HEK293 (cell line): ENCODE measurements around the gene FSTL3.

Source experiments
- CTCF ChIA-PET: fragments of 350-600 bp; formaldehyde crosslinking; extraction: SDS; loops from one replicate; lab custom pipeline; 2021; ENCODE audit warnings: antibody characterized with exemption; lab: Yijun Ruan, JAX
- POLR2A ChIA-PET: fragments of 300-600 bp; formaldehyde crosslinking; extraction: SDS; loops from one replicate; lab custom pipeline; 2020; ENCODE audit warnings: antibody characterized with exemption, inconsistent platforms; lab: Yijun Ruan, JAX
- H3K27ac ChIP-seq: fragments of 200-500 bp; sonication (Bioruptor generic); 2 replicates; pipeline ENCODE4 v1.5.1; 2014; ENCODE audit warnings: low read depth, low read length, control low read depth, inconsistent platforms; ENCODE audit errors: extremely low read depth
- H3K36me3 ChIP-seq, 2 experiments: fragments of 200-500 bp in 1 of 2; sonication (Bioruptor generic) in 1 of 2; 1 replicate in 1 of 2; 2 replicates in 1 of 2; pipeline ENCODE4 v1.5.1; 2014 to 2017; ENCODE audit warnings: inconsistent platforms in 2 of 2, low read length in 2 of 2; ENCODE audit not compliant: control insufficient read depth in 2 of 2, insufficient read depth in 1 of 2
- H3K4me1 ChIP-seq: fragments of 200-500 bp; sonication (Bioruptor generic); 2 replicates; pipeline ENCODE4 v1.5.1; 2014; ENCODE audit warnings: mild to moderate bottlenecking, low read length, inconsistent platforms; ENCODE audit not compliant: control insufficient read depth, insufficient read depth
- H3K4me3 ChIP-seq: 2 replicates; pipeline ENCODE4 v1.5.1; 2011; ENCODE audit warnings: low read depth, mild to moderate bottlenecking, control low read depth, low read length, moderate library complexity
- H3K9me3 ChIP-seq: fragments of 200-500 bp; sonication (Bioruptor generic); 2 replicates; pipeline ENCODE4 v1.5.1; 2014; ENCODE audit warnings: low read depth, low read length, inconsistent platforms; ENCODE audit not compliant: control insufficient read depth, insufficient read depth
- HOXA7 ChIP-seq: sonication (generic); formaldehyde crosslinking; IDR thresholded peaks from 2 replicates; pipeline ENCODE4 v1.8.1; 2022; ENCODE audit warnings: missing genetic modification reagents, borderline replicate concordance
- HOXC10 ChIP-seq: sonication (generic); formaldehyde crosslinking; IDR thresholded peaks from 2 replicates; pipeline ENCODE4 v1.8.1; 2023; ENCODE audit warnings: mild to moderate bottlenecking, missing genetic modification reagents
- IKZF3 ChIP-seq: fragments of 450-650 bp; IDR thresholded peaks from 2 replicates; pipeline ENCODE4 v1.5.0; 2018; ENCODE audit warnings: missing biosample characterization, mild to moderate bottlenecking, missing genetic modification characterization, moderate library complexity
- PRDM4 ChIP-seq: fragments of 450-650 bp; formaldehyde crosslinking; IDR thresholded peaks from 2 replicates; pipeline ENCODE4 v1.5.1; 2017; ENCODE audit warnings: missing biosample characterization, missing genetic modification characterization
- ZBTB48 ChIP-seq: fragments of 450-650 bp; formaldehyde crosslinking; IDR thresholded peaks from 2 replicates; pipeline ENCODE4 v1.5.1; 2016; ENCODE audit warnings: missing biosample characterization, missing genetic modification characterization
- ZNF114 ChIP-seq: fragments of 450-650 bp; formaldehyde crosslinking; IDR thresholded peaks from 2 replicates; pipeline ENCODE4 v1.5.0; 2017; ENCODE audit warnings: missing biosample characterization, missing genetic modification characterization
- ZNF138 ChIP-seq: fragments of 450-650 bp; formaldehyde crosslinking; IDR thresholded peaks from 2 replicates; pipeline ENCODE4 v1.5.1; 2016; ENCODE audit warnings: missing biosample characterization, missing genetic modification characterization, borderline replicate concordance
- ZNF175 ChIP-seq: fragments of 450-650 bp; formaldehyde crosslinking; IDR thresholded peaks from 2 replicates; pipeline ENCODE4 v1.5.1; 2016; ENCODE audit warnings: missing biosample characterization, missing genetic modification characterization
- ZNF335 ChIP-seq: fragments of 450-650 bp; formaldehyde crosslinking; conservative IDR thresholded peaks from 2 replicates; pipeline ENCODE4 v1.5.1; 2016; ENCODE audit warnings: missing biosample characterization, missing genetic modification characterization
- ZNF354C ChIP-seq: fragments of 450-650 bp; formaldehyde crosslinking; IDR thresholded peaks from 2 replicates; pipeline ENCODE4 v1.5.1; 2016; ENCODE audit warnings: missing biosample characterization, missing genetic modification characterization, low read depth, borderline replicate concordance
- ZNF362 ChIP-seq: fragments of 450-650 bp; formaldehyde crosslinking; IDR thresholded peaks from 2 replicates; pipeline ENCODE4 v1.5.1; 2016; ENCODE audit warnings: missing biosample characterization, missing genetic modification characterization
- ZNF510 ChIP-seq: fragments of 450-650 bp; formaldehyde crosslinking; IDR thresholded peaks from 2 replicates; pipeline ENCODE4 v1.5.1; 2018; ENCODE audit warnings: mild to moderate bottlenecking, missing genetic modification characterization, missing biosample characterization; ENCODE audit not compliant: insufficient replicate concordance
- ZNF585B ChIP-seq: fragments of 450-650 bp; formaldehyde crosslinking; IDR thresholded peaks from 2 replicates; pipeline ENCODE4 v1.5.1; 2016; ENCODE audit warnings: missing biosample characterization, missing genetic modification characterization
- ZNF600 ChIP-seq: fragments of 450-650 bp; formaldehyde crosslinking; IDR thresholded peaks from 2 replicates; pipeline ENCODE4 v1.5.1; 2016; ENCODE audit warnings: missing biosample characterization, missing genetic modification characterization
- ZNF610 ChIP-seq: fragments of 450-650 bp; formaldehyde crosslinking; IDR thresholded peaks from 2 replicates; pipeline ENCODE4 v1.5.1; 2016; ENCODE audit warnings: missing biosample characterization, missing genetic modification characterization, borderline replicate concordance
- ZNF623 ChIP-seq: fragments of 450-650 bp; formaldehyde crosslinking; IDR thresholded peaks from 2 replicates; pipeline ENCODE4 v1.5.1; 2016; ENCODE audit warnings: missing biosample characterization, missing genetic modification characterization
- ZNF768 ChIP-seq: fragments of 450-650 bp; formaldehyde crosslinking; IDR thresholded peaks from 2 replicates; pipeline ENCODE4 v1.5.1; 2018; ENCODE audit warnings: missing biosample characterization, mild to moderate bottlenecking, missing genetic modification characterization
- ZNF776 ChIP-seq: fragments of 450-650 bp; formaldehyde crosslinking; IDR thresholded peaks from 2 replicates; pipeline ENCODE4 v1.5.0; 2017; ENCODE audit warnings: missing biosample characterization, missing genetic modification characterization, borderline replicate concordance
- TF ChIP-seq, protein P1 (sequence below): fragments of 450-650 bp; formaldehyde crosslinking; IDR thresholded peaks from 2 replicates; pipeline ENCODE4 v1.5.1; 2016; ENCODE audit warnings: missing biosample characterization, missing genetic modification characterization
- TF ChIP-seq, protein P2 (sequence below): sonication (generic); formaldehyde crosslinking; IDR thresholded peaks from 2 replicates; pipeline ENCODE4 v1.8.1; 2022; ENCODE audit warnings: mild to moderate bottlenecking, moderate library complexity, missing genetic modification reagents
- TF ChIP-seq, protein P3 (sequence below): fragments of 450-650 bp; formaldehyde crosslinking; IDR thresholded peaks from 2 replicates; pipeline ENCODE4 v1.5.1; 2016; ENCODE audit warnings: missing biosample characterization, missing genetic modification characterization

Gene FSTL3

GRCh38 chr19:633786-634639, 42.2 kb upstream of the FSTL3 start:
- peaks cover 3% of the 10 kb centered on the region; the same call in 1 of the 2 replicates for H3K4me1 ChIP-seq
- peaks cover 8 to 26% of the 10 kb centered on the region in 2 experiments; a peak in 2 of 3 replicates for H3K36me3 ChIP-seq
- TF ChIP-seq ZNF768 (tag by site-specific recombination) = peak; percentile 74; the same call in 1 of the 2 replicates
- TF ChIP-seq ZNF335 (tag by site-specific recombination) = peak; percentile 89
- TF ChIP-seq ZNF610 (tag by site-specific recombination) = no peak
- TF ChIP-seq ZNF354C = no peak
- peak; percentile 87 for TF ChIP-seq ZNF362
- TF ChIP-seq, all 188 proteins: peak for 3
- POLR2A ChIA-PET = interaction anchor here (0.6 to 0.9 kb wide), 5 partner anchors 22 to 204 kb away, joined by 3 to 8 read pairs (median 3); no protein-coding TSS in a partner anchor
- no peaks in the 10 kb centered on the region for H3K9me3 ChIP-seq
- CTCF ChIA-PET = interaction anchor here (0.6 to 1.7 kb wide), 3 partner anchors 46 to 582 kb away, joined by 3 read pairs; no protein-coding TSS in a partner anchor
- H3K27ac ChIP-seq = peak overlapping the region; percentile 11; the same call in 1 of the 2 replicates
- H3K4me3 ChIP-seq = peak overlapping the region; percentile 69

DNA sequence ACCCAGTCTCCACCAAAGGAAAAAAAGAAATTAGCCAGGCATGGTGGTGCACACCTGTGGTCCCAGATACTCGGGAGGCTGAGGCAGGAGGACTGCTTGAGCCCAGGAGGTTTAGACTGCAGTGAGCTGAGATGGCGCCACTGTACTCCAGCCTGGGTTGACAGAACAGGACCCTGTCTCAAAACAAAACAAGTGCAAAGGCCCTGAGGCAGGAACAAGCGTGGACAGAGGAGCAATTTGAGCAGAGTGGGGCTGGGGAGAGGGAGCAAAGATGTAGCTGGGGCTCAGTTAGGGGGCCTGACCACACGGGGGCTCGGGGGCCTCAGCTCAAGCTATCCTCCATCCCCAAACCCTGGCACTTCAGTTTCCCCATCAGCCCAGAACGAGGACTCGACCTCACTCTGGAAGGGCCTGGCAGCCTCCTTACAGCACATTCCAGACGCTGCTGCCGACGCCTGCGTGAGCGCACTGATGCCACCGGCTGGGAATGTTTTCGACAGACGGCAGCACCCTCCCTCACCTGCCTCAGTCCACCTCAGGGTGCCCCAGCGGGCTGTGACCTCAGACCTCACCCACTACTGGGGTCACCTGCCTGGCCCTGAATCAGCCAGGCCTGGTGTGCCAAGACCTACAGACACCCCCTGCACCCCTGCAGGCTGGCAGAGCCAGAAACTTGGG, 41.1 kb upstream of the FSTL3 start:
- no peaks in the 10 kb centered on the region for H3K9me3 ChIP-seq
- POLR2A ChIA-PET = no interaction called here
- H3K36me3 ChIP-seq = peaks cover 8 to 15% of the 10 kb centered on the region in 2 experiments; a peak in 2 of 3 replicates
- CTCF ChIA-PET = no interaction called here
- H3K4me3 ChIP-seq = no peak overlapping the region
- H3K27ac ChIP-seq = no peak overlapping the region
- peaks cover 3% of the 10 kb centered on the region; the same call in 1 of the 2 replicates for H3K4me1 ChIP-seq
- peak; percentile 35; the same call in 1 of the 2 replicates for TF ChIP-seq ZNF600 (tag by site-specific recombination)
- no peak for TF ChIP-seq ZNF510
- TF ChIP-seq ZNF776 = no peak
- no peak for TF ChIP-seq HOXC10 (CRISPR knock-in tag)
- peak; percentile 94 for TF ChIP-seq ZNF623 (tag by site-specific recombination)

- Histone ChIP-seq H3K27ac (no peak overlapping the region), H3K9me3 (no peaks in the 10 kb centered on the region), H3K4me3 (no peak overlapping the region; the same call in 1 of the 2 replicates), H3K36me3 (no peaks in the 10 kb centered on the region), H3K4me1 (peaks cover 3% of the 10 kb centered on the region; the same call in 1 of the 2 replicates)
- POLR2A ChIA-PET = no interaction called here
- CTCF ChIA-PET = no interaction called here
- TF ChIP-seq, protein P1, sequence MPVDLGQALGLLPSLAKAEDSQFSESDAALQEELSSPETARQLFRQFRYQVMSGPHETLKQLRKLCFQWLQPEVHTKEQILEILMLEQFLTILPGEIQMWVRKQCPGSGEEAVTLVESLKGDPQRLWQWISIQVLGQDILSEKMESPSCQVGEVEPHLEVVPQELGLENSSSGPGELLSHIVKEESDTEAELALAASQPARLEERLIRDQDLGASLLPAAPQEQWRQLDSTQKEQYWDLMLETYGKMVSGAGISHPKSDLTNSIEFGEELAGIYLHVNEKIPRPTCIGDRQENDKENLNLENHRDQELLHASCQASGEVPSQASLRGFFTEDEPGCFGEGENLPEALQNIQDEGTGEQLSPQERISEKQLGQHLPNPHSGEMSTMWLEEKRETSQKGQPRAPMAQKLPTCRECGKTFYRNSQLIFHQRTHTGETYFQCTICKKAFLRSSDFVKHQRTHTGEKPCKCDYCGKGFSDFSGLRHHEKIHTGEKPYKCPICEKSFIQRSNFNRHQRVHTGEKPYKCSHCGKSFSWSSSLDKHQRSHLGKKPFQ (tag by site-specific recombination) = no peak
- TF ChIP-seq ZNF138 (tag by site-specific recombination) (no peak), ZNF585B (no peak), ZNF175 (tag by site-specific recombination) (no peak), PRDM4 (tag by site-specific recombination) (no peak), IKZF3 (tag by site-specific recombination) (no peak), ZBTB48 (tag by site-specific recombination) (no peak), ZNF114 (tag by site-specific recombination) (no peak), ZNF354C (no peak), HOXA7 (CRISPR knock-in tag) (no peak)
- TF ChIP-seq, protein P2, sequence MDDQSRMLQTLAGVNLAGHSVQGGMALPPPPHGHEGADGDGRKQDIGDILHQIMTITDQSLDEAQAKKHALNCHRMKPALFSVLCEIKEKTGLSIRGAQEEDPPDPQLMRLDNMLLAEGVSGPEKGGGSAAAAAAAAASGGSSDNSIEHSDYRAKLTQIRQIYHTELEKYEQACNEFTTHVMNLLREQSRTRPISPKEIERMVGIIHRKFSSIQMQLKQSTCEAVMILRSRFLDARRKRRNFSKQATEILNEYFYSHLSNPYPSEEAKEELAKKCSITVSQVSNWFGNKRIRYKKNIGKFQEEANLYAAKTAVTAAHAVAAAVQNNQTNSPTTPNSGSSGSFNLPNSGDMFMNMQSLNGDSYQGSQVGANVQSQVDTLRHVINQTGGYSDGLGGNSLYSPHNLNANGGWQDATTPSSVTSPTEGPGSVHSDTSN (CRISPR knock-in tag) = no peak
- TF ChIP-seq, protein P3, sequence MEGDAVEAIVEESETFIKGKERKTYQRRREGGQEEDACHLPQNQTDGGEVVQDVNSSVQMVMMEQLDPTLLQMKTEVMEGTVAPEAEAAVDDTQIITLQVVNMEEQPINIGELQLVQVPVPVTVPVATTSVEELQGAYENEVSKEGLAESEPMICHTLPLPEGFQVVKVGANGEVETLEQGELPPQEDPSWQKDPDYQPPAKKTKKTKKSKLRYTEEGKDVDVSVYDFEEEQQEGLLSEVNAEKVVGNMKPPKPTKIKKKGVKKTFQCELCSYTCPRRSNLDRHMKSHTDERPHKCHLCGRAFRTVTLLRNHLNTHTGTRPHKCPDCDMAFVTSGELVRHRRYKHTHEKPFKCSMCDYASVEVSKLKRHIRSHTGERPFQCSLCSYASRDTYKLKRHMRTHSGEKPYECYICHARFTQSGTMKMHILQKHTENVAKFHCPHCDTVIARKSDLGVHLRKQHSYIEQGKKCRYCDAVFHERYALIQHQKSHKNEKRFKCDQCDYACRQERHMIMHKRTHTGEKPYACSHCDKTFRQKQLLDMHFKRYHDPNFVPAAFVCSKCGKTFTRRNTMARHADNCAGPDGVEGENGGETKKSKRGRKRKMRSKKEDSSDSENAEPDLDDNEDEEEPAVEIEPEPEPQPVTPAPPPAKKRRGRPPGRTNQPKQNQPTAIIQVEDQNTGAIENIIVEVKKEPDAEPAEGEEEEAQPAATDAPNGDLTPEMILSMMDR = no peak
Measured at GRCh38 chr19:638906-639252, 37.3 kb upstream of the FSTL3 start.
